ENCODE data around the gene PHKB.
"Not testable (repeated sequence)": the region's sequence is repeated elsewhere in the genome, so short reads cannot be mapped to it uniquely, and the experiment has no call there.

Gene PHKB

DNA sequence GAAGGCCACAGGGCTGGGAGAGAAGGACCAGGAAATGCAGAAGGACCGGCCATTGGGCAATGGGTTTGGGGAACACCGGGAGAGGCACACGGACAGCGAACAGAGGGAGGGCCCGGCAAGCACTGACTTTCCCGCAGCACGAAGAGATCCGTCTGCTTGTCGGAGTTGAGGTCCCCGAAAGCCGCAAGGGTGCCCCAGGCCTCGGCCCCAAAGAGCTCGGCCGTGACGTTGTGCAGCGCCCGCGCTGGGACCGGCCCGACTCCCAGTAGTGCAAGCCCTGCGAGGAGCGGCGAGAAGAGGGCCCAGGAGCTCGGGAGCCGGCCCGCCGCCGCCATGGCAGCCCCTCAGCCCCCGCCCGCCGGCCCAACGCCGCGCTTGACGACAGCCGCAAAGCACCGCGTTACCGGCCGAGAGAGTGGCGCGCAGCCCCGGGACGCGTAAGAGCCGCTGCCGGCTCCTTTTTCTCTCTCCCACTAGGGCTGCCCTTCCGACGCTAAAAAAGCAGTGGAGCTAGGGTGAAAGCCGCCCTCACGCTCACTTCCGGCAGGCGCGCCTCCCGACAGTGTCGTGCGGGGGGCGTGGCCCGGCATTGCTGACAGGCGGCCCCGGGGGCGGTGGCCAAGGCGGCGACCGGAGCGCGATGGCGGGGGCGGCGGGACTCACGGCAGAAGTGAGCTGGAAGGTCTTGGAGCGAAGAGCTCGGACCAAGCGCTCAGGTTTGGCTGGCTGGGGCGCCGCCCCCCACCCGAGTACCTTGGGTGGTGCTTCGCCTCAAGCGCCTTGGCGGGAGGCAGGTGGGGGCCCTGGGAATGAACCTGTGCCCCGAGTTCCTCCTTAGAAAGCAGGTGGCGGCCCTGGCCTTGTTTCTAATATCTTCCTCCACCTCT is at the start of gene PHKB, which contains the start of gene ITFG1:
TSS of gene PHKB (plus strand) at position 621 of the 887 bp plus-strand sequence. CDS start at position 641, 20 bp downstream.
TSS of gene ITFG1 (minus strand) at position 353 of the 887 bp plus-strand sequence. CDS start at position 335, 18 bp downstream.
- peak; percentile 96 for DNase-seq (ENCODE audit: low spot score)

GRCh38 chr16:47413041-47413440 is 48.1 kb upstream of the PHKB start:
- no peak for DNase-seq (ENCODE audit: low spot score)

DNA sequence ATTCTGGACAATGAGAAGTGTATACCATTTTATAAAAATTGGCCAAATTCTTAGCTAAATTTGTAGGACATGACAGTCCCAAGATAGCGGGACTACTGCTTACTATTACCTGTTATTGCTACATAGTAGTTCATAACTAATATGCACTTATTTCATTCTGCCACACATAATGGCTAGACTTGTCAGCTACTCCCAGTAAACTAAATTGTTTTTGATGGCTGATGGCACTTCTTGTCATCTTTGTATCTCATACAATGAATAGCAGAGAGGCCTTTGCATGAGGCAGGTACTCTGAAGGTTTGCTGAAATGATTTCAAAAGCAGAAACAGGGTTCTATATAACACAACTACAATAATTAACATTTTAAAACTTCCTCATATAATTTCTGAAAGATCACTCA is 44.3 kb upstream of the PHKB start:
- DNase-seq (ENCODE audit: low spot score), result no peak

DNA sequence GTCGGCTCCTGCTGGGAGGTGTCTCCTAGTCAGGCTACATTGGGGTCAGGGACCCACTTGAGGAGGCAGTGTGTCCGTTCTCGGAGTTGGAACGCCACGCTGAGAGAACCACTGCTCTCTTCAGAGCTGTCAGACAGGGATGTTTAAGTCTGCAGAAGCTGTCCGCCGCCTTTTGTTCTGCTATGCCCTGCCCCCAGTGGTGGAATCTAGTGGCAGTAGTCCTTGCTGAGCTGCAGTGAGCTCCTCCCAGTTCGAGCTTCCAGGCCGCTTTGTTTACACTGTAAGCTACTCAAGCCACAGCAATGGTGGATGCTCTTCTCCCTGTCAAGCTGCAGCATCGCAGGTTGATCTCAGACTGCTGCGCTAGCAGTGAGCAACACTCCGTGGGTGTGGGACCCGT is 36.3 kb upstream of the PHKB start:
- DNase-seq (ENCODE audit: low spot score), result no peak

GRCh38 chr16:47426806-47427205 is 34.3 kb upstream of the PHKB start:
- no peak for DNase-seq (ENCODE audit: low spot score)

- no peak for DNase-seq (ENCODE audit: low spot score)
Observed at GRCh38 chr16:47431960-47432359, 29.2 kb upstream of the PHKB start.

DNA sequence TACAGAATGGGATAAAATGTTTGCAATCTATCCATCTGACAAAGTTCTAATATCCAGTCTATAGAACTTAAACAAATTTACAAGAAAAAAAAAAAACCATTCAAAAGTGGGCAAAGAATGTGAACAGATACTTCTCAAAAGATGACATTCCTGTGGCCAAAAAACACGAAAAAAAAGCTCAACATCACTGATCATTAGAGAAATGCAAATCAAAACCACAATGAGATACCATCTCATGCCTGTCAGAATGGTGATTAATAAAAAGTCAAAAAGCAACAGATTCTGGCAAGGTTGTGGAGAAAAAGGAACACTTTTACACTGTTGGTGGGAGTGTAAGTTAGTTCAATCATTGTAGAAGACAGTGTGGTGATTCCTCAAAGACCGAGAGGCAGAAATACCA is 26.9 kb upstream of the PHKB start:
- not testable (repeated sequence) for DNase-seq (ENCODE audit: low spot score)

GRCh38 chr16:47440066-47440465 is 21.1 kb upstream of the PHKB start:
- DNase-seq (ENCODE audit: low spot score), result not testable (repeated sequence)

- not testable (repeated sequence) for DNase-seq (ENCODE audit: low spot score)
Observed at GRCh38 chr16:47442884-47443283, 18.2 kb upstream of the PHKB start.

GRCh38 chr16:47446431-47446830 is 14.7 kb upstream of the PHKB start:
- DNase-seq (ENCODE audit: low spot score), result no peak

GRCh38 chr16:47448830-47449575 is 12.1 kb upstream of the PHKB start:
- no peak for DNase-seq (ENCODE audit: low spot score)

DNA sequence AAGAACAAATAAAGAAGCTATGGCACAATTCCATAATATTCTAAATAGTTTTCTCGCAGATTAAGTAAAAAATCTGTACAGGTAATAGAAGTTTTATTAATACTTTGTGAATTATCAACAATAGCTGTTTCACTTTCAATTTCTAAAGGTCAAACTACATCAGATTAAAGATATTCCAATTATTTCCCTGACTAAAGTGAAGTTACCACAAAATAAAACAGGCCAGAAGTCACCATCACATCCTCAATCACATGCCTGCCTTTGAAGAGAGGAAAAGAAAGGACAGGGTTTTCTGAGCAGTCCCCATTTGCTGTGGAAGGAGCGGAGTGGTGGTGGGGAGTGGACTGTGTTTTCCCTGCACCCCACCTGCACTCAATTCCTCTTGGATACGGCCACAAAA is 11.3 kb upstream of the PHKB start:
- no peak for DNase-seq (ENCODE audit: low spot score)

GRCh38 chr16:47458331-47458730 is 2.8 kb upstream of the PHKB start:
- DNase-seq (ENCODE audit: low spot score), result no peak

GRCh38 chr16:47459603-47460002 is 1.5 kb upstream of the PHKB start:
- no peak for DNase-seq (ENCODE audit: low spot score)

GRCh38 chr16:47460359-47460710 is 796 bp upstream of the PHKB start:
- no peak for DNase-seq (ENCODE audit: low spot score)

GRCh38 chr16:47461598-47462266 is 601 bp downstream of the PHKB start:
- peak; percentile 79 for DNase-seq (ENCODE audit: low spot score)

DNA sequence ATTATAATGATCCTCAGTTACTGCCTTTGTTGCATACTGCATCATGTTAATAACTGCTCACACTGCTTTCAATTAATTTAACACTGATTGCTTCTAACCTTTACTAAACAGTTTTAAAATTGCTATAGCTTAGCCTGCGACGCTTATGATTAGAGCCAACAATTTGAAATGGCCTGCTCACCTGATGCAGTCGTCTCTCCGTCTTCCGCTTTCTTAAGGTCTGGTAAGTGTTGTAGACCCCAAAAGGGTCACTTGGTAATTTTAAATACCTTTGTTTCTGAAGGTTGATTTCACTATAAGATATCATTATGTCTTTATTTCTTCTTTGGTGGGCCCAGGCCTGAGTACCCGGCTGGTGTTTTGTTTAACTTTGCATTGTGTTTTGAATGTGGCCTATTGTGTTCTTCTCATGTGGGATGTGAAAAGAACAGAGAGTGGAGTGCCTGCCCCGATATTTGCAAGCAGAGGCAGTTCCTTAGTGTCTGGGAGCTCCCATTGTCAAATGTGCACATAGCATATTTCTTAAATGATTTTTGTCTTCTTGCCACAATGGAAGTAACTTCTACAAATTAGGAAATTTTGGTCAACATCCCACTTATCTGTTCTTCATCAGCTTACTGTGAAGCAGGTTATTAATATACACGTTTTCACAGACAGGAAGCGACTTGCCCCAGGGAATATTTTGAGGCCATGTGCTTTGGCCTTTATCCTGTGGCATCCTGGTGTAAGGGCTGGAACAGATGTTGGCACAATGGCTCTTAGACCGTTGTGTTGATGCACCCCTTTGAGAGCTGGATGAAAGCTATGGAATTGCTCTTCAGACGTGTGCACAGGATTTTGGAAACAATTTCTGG is 2.9 kb downstream of the PHKB start:
- peak; percentile 11 for DNase-seq (ENCODE audit: low spot score)

DNA sequence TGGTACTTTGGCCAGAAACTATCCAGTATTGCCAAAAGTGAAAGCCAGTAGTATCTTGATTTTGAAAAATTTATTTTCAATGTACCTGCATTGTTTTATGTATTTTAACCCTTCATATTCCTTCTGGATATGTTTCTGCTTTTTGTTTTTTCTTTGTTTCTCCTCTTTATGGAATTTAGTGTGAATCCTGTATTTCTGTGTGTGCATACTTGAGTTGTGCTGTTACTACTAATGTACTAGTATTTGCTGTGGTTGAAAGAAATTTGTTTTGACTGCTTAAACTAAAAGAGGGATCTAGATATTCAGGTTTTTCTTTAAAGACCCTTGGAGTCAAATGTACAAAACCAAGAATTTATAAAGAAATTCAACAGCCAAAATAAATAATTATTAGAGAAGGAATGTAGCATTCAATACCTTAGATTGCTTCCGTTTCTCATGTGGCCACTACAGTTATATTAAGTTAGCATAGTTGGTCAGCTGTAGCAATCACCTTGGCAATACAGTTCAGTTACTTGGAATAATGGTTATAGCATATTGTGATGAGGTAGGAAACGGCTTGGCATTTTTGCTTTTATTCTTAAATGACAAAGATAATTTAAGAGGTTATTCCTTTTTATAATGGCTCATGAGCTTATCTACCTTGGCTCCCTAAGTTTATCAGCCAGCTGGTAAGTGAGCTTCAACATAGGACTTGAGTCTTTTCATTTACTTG is 4.9 kb downstream of the PHKB start:
- DNase-seq (ENCODE audit: low spot score), result no peak

GRCh38 chr16:47467501-47467900 is 6.4 kb downstream of the PHKB start:
- DNase-seq (ENCODE audit: low spot score), result no peak

- not testable (repeated sequence) for DNase-seq (ENCODE audit: low spot score)
Observed at GRCh38 chr16:47468070-47468689, 7.0 kb downstream of the PHKB start.

All from NAMALWA (cell line).